CD4-positive, CD25-positive, alpha-beta regulatory T cell (primary cell): Measurements from ENCODE around the gene FHOD1. TPM values are rescaled to one million over a fixed set of nuclear protein-coding genes. Genes with fewer than 3 reads are reported as not detected.

Experiments
- ATAC-seq, 2 donors: fragments of 150-1000 bp; cut with Tn5 transposase; one replicate each; pipeline ENCODE4 v1.10.0; 2021; ENCODE audit warnings: low read depth in 2 of 2, moderate number of reproducible peaks in 2 of 2, moderate library complexity in 1 of 2
- DNase-seq, 3 donors: peaks; one replicate each; pipeline versions ENCODE4 v3.0.0 to v3.0.0-alpha.2; 2012 to 2022; ENCODE audit warnings: mixed read lengths in 1 of 3
- H3K27ac ChIP-seq: one replicate; pipeline ENCODE4 v1.7.0; 2013; ENCODE audit warnings: mild to moderate bottlenecking, low read length; ENCODE audit not compliant: insufficient read depth, poor library complexity, severe bottlenecking
- H3K27me3 ChIP-seq: one replicate; pipeline ENCODE4 v1.7.0; 2013; ENCODE audit warnings: low read length; ENCODE audit not compliant: control insufficient read depth, insufficient read depth
- H3K36me3 ChIP-seq: one replicate; pipeline ENCODE4 v1.7.0; 2013; ENCODE audit warnings: mild to moderate bottlenecking, low read length, moderate library complexity; ENCODE audit not compliant: control insufficient read depth, insufficient read depth
- H3K4me1 ChIP-seq: 2 replicates; pipeline ENCODE4 v1.7.0; 2013; ENCODE audit warnings: mild to moderate bottlenecking, low read length; ENCODE audit not compliant: insufficient read depth, control insufficient read depth, poor library complexity, severe bottlenecking
- H3K4me3 ChIP-seq: one replicate; pipeline ENCODE4 v1.7.0; 2013; ENCODE audit warnings: low read depth, mild to moderate bottlenecking, low read length, moderate library complexity
- H3K9me3 ChIP-seq, 2 experiments: 1 replicate in 1 of 2; 2 replicates in 1 of 2; pipeline ENCODE4 v1.7.0; 2013; ENCODE audit warnings: low read length in 2 of 2, mild to moderate bottlenecking in 1 of 2, moderate library complexity in 1 of 2; ENCODE audit not compliant: control insufficient read depth in 2 of 2
- H3K27ac Mint-ChIP-seq, 3 donors: one replicate each; pipeline ENCODE4 v1.8.0; 2020 to 2022; ENCODE audit warnings: mild to moderate bottlenecking in 3 of 3, mixed read lengths in 3 of 3, moderate library complexity in 2 of 3
- H3K27me3 Mint-ChIP-seq: one replicate; pipeline ENCODE4 v1.8.0; 2022; ENCODE audit warnings: mild to moderate bottlenecking, mixed read lengths
- H3K36me3 Mint-ChIP-seq: one replicate; pipeline ENCODE4 v1.8.0; 2020; ENCODE audit warnings: mixed read lengths
- H3K4me1 Mint-ChIP-seq, 4 donors: one replicate each; pipeline ENCODE4 v1.8.0; 2020 to 2022; ENCODE audit warnings: mixed read lengths in 4 of 4, mild to moderate bottlenecking in 1 of 4
- H3K4me3 Mint-ChIP-seq, 4 donors: one replicate each; pipeline ENCODE4 v1.8.0; 2020 to 2022; ENCODE audit warnings: mild to moderate bottlenecking in 4 of 4, mixed read lengths in 4 of 4, moderate library complexity in 3 of 4
- H3K9me3 Mint-ChIP-seq, 7 donors: one replicate each; pipeline ENCODE4 v1.8.0; 2020 to 2022; ENCODE audit warnings: mixed read lengths in 7 of 7, mild to moderate bottlenecking in 3 of 7, moderate library complexity in 2 of 7
- polyA plus RNA-seq, 4 donors: library from polyadenylated mRNA; unstranded; fragments of 300-500 nt; fragmentation: Illumina TruSeq; gene quantifications; one replicate each; pipeline ENCODE4 v1.2.3, GENCODE V29; 2021
- total RNA-seq: library from RNA; stranded (reverse); gene quantifications from one replicate; pipeline ENCODE4 v1.2.3, GENCODE V29; 2022

FHOD1 gene
- total and polyA plus RNA-seq, 5 donors from 2014 or later, result 1.9 to 34.5 (median 3.6) TPM

- no peaks in the 10 kb centered on the region for H3K4me1 Mint-ChIP-seq
- Histone ChIP-seq H3K9me3 (no peaks in the 10 kb centered on the region), H3K4me3 (no peak overlapping the region), H3K36me3 (no peaks in the 10 kb centered on the region), H3K27ac (no peak overlapping the region), H3K4me1 (no peaks in the 10 kb centered on the region), H3K27me3 (no peaks in the 10 kb centered on the region)
- peaks cover 9% of the 10 kb centered on the region for H3K27me3 Mint-ChIP-seq
- H3K27ac Mint-ChIP-seq, result peak overlapping the region in 1 of 3 donors; percentile 10
- ATAC-seq (no peak), DNase-seq (no peak)
- H3K9me3 Mint-ChIP-seq, result peaks cover 0 to 2% (median 0%) of the 10 kb centered on the region in 7 donors
- no peaks in the 10 kb centered on the region for H3K36me3 Mint-ChIP-seq
- H3K4me3 Mint-ChIP-seq, result no peak overlapping the region
Observed at GRCh38 chr16:67258161-67258835, 11.0 kb upstream of the FHOD1 start.

- Histone ChIP-seq H3K9me3 (no peaks in the 10 kb centered on the region), H3K36me3 (no peaks in the 10 kb centered on the region), H3K27ac (no peak overlapping the region), H3K4me3 (no peak overlapping the region), H3K27me3 (no peaks in the 10 kb centered on the region), H3K4me1 (no peaks in the 10 kb centered on the region)
- no peaks in the 10 kb centered on the region for H3K9me3 Mint-ChIP-seq
- peaks cover 9% of the 10 kb centered on the region for H3K27me3 Mint-ChIP-seq
- peak overlapping the region in 1 of 3 donors; percentile 10 for H3K27ac Mint-ChIP-seq
- H3K36me3 Mint-ChIP-seq, result no peaks in the 10 kb centered on the region
- ATAC-seq, result no peak
- H3K4me3 Mint-ChIP-seq, result no peak overlapping the region
- DNase-seq, result no peak
- no peaks in the 10 kb centered on the region for H3K4me1 Mint-ChIP-seq
Observed at GRCh38 chr16:67257486-67258160, 10.3 kb upstream of the FHOD1 start.

- Mint-ChIP-seq H3K27ac (peak overlapping the region in 1 of 3 donors; percentile 7), H3K4me3 (no peak overlapping the region), H3K4me1 (no peaks in the 10 kb centered on the region), H3K27me3 (peaks cover 7% of the 10 kb centered on the region), H3K36me3 (no peaks in the 10 kb centered on the region), H3K9me3 (no peaks in the 10 kb centered on the region)
- ATAC-seq (no peak), DNase-seq (no peak)
- H3K4me3 ChIP-seq, result no peak overlapping the region
- no peaks in the 10 kb centered on the region for H3K4me1 ChIP-seq
- no peaks in the 10 kb centered on the region for H3K9me3 ChIP-seq
- no peak overlapping the region for H3K27ac ChIP-seq
- no peaks in the 10 kb centered on the region for H3K36me3 ChIP-seq
- H3K27me3 ChIP-seq, result no peaks in the 10 kb centered on the region
Observed at GRCh38 chr16:67256701-67257230, 9.5 kb upstream of the FHOD1 start.

- no peak for DNase-seq
- ATAC-seq, result no peak
- peaks cover 15% of the 10 kb centered on the region for H3K27me3 Mint-ChIP-seq
Observed at GRCh38 chr16:67255553-67256221, 8.4 kb upstream of the FHOD1 start.

GRCh38 chr16:67254801-67255552 lies 7.7 kb upstream of the FHOD1 start:
- H3K4me1 Mint-ChIP-seq, result peaks cover 0 to 1% (median under 1%) of the 10 kb centered on the region in 4 donors
- DNase-seq, result no peak
- ATAC-seq, result no peak
- Histone ChIP-seq H3K9me3 (no peaks in the 10 kb centered on the region), H3K4me3 (no peak overlapping the region), H3K27ac (no peak overlapping the region), H3K27me3 (peaks cover 6% of the 10 kb centered on the region), H3K4me1 (no peaks in the 10 kb centered on the region), H3K36me3 (no peaks in the 10 kb centered on the region)
- H3K36me3 Mint-ChIP-seq, result no peaks in the 10 kb centered on the region
- H3K27ac Mint-ChIP-seq, result no peak overlapping the region
- H3K9me3 Mint-ChIP-seq, result no peaks in the 10 kb centered on the region
- H3K27me3 Mint-ChIP-seq, result peaks cover 14% of the 10 kb centered on the region
- H3K4me3 Mint-ChIP-seq, result no peak overlapping the region

More at GRCh38 chr16:67255553-67256221, 8.4 kb upstream of the FHOD1 start:
- no peaks in the 10 kb centered on the region for H3K9me3 Mint-ChIP-seq
- no peak overlapping the region for H3K4me3 ChIP-seq
- no peaks in the 10 kb centered on the region for H3K36me3 ChIP-seq
- H3K36me3 Mint-ChIP-seq, result no peaks in the 10 kb centered on the region
- no peaks in the 10 kb centered on the region for H3K9me3 ChIP-seq
- no peaks in the 10 kb centered on the region for H3K4me1 ChIP-seq
- no peaks in the 10 kb centered on the region for H3K27me3 ChIP-seq
- H3K27ac ChIP-seq, result no peak overlapping the region
- no peak overlapping the region for H3K27ac Mint-ChIP-seq
- H3K4me1 Mint-ChIP-seq, result no peaks in the 10 kb centered on the region
- H3K4me3 Mint-ChIP-seq, result no peak overlapping the region

DNA sequence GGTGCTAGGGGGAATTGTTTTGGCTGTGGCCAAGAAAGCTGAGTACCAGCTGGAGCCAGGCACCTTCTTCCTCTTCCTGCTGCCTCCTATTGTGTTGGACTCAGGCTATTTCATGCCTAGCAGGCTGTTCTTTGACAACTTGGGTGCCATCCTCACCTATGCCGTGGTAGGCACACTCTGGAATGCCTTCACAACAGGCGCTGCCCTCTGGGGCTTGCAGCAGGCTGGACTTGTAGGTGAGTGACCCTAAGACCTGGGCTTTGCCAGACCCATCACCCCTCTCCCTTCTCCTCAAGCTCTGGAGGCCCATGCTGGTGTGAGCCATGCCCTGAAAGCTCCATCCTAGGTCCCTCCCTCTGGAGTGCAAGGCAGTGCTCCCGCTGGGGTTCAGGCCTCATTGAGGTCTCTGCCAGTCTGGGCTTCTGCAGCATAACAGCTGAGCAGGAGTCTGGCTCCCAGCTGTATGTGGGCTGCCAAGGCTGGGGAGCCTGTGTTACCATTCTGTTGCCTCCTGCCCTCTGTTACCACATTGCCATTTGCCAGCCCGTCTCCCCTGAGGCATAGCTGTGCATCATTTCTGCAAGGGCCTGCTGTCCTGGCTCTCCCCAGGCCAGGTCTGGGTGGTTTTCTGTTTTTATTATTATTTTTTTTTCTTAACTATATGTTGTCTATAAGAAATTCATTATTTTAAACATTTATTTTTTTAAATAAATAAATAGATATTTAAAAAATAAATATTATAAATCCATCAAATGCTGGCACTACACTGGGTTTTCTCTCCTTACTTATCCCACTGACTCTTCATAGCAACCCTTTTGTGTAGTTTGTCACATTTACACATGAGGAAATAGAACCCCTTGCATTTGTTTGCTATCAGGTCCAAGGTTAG lies 5.6 kb upstream of the FHOD1 start:
- Mint-ChIP-seq H3K9me3 (no peaks in the 10 kb centered on the region), H3K4me3 (peak overlapping the region in 1 of 4 donors; percentile 71), H3K27ac (peak overlapping the region in 1 of 3 donors; percentile 60), H3K4me1 (peaks cover 0 to 18% (median 11%) of the 10 kb centered on the region in 4 donors), H3K36me3 (no peaks in the 10 kb centered on the region), H3K27me3 (peaks cover 25% of the 10 kb centered on the region)
- no peak for DNase-seq
- Histone ChIP-seq H3K27ac (no peak overlapping the region), H3K27me3 (peaks cover 13% of the 10 kb centered on the region), H3K9me3 (no peaks in the 10 kb centered on the region), H3K4me3 (no peak overlapping the region), H3K4me1 (peaks cover 15% of the 10 kb centered on the region), H3K36me3 (no peaks in the 10 kb centered on the region)
- ATAC-seq, result no peak

GRCh38 chr16:67250045-67250327 lies 2.7 kb upstream of the FHOD1 start:
- H3K9me3 ChIP-seq, result no peaks in the 10 kb centered on the region
- peaks cover 0 to 40% (median 24%) of the 10 kb centered on the region in 4 donors for H3K4me1 Mint-ChIP-seq
- DNase-seq, result no peak
- H3K9me3 Mint-ChIP-seq, result no peaks in the 10 kb centered on the region
- H3K27me3 Mint-ChIP-seq, result peaks cover 31% of the 10 kb centered on the region
- H3K27ac ChIP-seq, result no peak overlapping the region
- H3K27ac Mint-ChIP-seq, result peak overlapping the region in 2 of 3 donors; percentile 48 to 82
- peak overlapping the region; percentile 74 to 95 (median 87) for H3K4me3 Mint-ChIP-seq
- H3K36me3 ChIP-seq, result no peaks in the 10 kb centered on the region
- no peaks in the 10 kb centered on the region for H3K36me3 Mint-ChIP-seq
- no peak for ATAC-seq
- peaks cover 41% of the 10 kb centered on the region for H3K4me1 ChIP-seq
- H3K27me3 ChIP-seq, result peaks cover 13% of the 10 kb centered on the region
- no peak overlapping the region for H3K4me3 ChIP-seq
